Upper lobe of left lung (tissue), 4 donors: Measurements from ENCODE around the gene KCTD11.

Source experiments
- EP300 ChIP-seq, 4 donors: sonication (generic); formaldehyde crosslinking; IDR thresholded peaks; one replicate each; pipeline ENCODE4 v1.5.1; 2017; ENCODE audit warnings: antibody characterized with exemption in 4 of 4, control low read depth in 2 of 4
- POLR2A ChIP-seq, 4 donors: fragments of 450-650 bp; IDR thresholded peaks; one replicate each; pipeline ENCODE4 v1.5.1; 2016 to 2017; ENCODE audit warnings: antibody characterized with exemption in 4 of 4, mild to moderate bottlenecking in 2 of 4
- POLR2AphosphoS5 ChIP-seq, 2 donors: sonication (generic); formaldehyde crosslinking; IDR thresholded peaks; one replicate each; pipeline ENCODE4 v1.5.1; 2017; ENCODE audit warnings: antibody characterized with exemption in 2 of 2
- TF ChIP-seq, protein P1 (sequence below), 6 experiments: fragments of 450-650 bp in 4 of 6; fragments of 200-600 bp in 2 of 6; sonication (generic) in 2 of 6; IDR thresholded peaks; one replicate each; pipeline ENCODE4 v1.5.1; 2016 to 2019; ENCODE audit warnings: antibody characterized with exemption in 6 of 6

- TF ChIP-seq, protein P1, sequence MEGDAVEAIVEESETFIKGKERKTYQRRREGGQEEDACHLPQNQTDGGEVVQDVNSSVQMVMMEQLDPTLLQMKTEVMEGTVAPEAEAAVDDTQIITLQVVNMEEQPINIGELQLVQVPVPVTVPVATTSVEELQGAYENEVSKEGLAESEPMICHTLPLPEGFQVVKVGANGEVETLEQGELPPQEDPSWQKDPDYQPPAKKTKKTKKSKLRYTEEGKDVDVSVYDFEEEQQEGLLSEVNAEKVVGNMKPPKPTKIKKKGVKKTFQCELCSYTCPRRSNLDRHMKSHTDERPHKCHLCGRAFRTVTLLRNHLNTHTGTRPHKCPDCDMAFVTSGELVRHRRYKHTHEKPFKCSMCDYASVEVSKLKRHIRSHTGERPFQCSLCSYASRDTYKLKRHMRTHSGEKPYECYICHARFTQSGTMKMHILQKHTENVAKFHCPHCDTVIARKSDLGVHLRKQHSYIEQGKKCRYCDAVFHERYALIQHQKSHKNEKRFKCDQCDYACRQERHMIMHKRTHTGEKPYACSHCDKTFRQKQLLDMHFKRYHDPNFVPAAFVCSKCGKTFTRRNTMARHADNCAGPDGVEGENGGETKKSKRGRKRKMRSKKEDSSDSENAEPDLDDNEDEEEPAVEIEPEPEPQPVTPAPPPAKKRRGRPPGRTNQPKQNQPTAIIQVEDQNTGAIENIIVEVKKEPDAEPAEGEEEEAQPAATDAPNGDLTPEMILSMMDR (IDR thresholded peaks at IDR 0.05), result no peak
- TF ChIP-seq POLR2AphosphoS5 (IDR thresholded peaks at IDR 0.05) (no peak), POLR2A (IDR thresholded peaks at IDR 0.05) (peak in 1 of 4 donors; percentile 55), EP300 (IDR thresholded peaks at IDR 0.05) (no peak)
These were observed 36.3 kb upstream of the KCTD11 start for GRCh38 chr17:7315570-7316235.
